Karpas-422 (cell line): Measurements from ENCODE around the gene TNFSF9. TPM values are rescaled to one million over a fixed set of nuclear protein-coding genes. Genes with fewer than 3 reads are reported as not detected.

Source experiments
- DNase-seq: peaks from one replicate; pipeline ENCODE4 v3.0.0-alpha.2; 2015
- H2AFZ ChIP-seq: fragments of 200-600 bp; sonication (generic); 2 replicates; pipeline ENCODE4 v1.6.1; 2014; ENCODE audit warnings: antibody characterized with exemption, low read length, mixed read lengths
- H3K27ac ChIP-seq: fragments of 200-600 bp; sonication (generic); 2 replicates; pipeline ENCODE4 v1.5.1; 2014; ENCODE audit warnings: mild to moderate bottlenecking, low read length, moderate library complexity
- H3K27me3 ChIP-seq: fragments of 200-600 bp; sonication (generic); 2 replicates; pipeline ENCODE4 v1.6.1; 2014; ENCODE audit warnings: low read length, mixed read lengths
- H3K36me3 ChIP-seq: fragments of 200-600 bp; sonication (generic); 2 replicates; pipeline ENCODE4 v1.6.1; 2014; ENCODE audit warnings: low read length, mixed read lengths; ENCODE audit not compliant: insufficient read depth
- H3K4me1 ChIP-seq: fragments of 200-600 bp; sonication (generic); 2 replicates; pipeline ENCODE4 v1.6.1; 2014; ENCODE audit warnings: mild to moderate bottlenecking, low read length, mixed read lengths
- H3K4me2 ChIP-seq: fragments of 200-600 bp; sonication (generic); 2 replicates; pipeline ENCODE4 v1.6.1; 2014; ENCODE audit warnings: low read length, low read depth, mild to moderate bottlenecking; ENCODE audit not compliant: poor library complexity, severe bottlenecking
- H3K4me3 ChIP-seq: fragments of 200-600 bp; sonication (generic); 2 replicates; pipeline ENCODE4 v1.5.1; 2014; ENCODE audit warnings: mild to moderate bottlenecking, antibody characterized with exemption, low read length, mixed read lengths
- H3K79me2 ChIP-seq: fragments of 200-600 bp; sonication (generic); 2 replicates; pipeline ENCODE4 v1.6.1; 2014; ENCODE audit warnings: mild to moderate bottlenecking, low read length, mixed read lengths
- H3K9ac ChIP-seq: fragments of 200-600 bp; sonication (generic); 2 replicates; pipeline ENCODE4 v1.6.0; 2014; ENCODE audit warnings: low read length
- H3K9me2 ChIP-seq: fragments of 200-600 bp; sonication (generic), shearing (Covaris generic); replicated peaks from 2 replicates; pipeline ENCODE4 v1.6.0; 2014; ENCODE audit warnings: mild to moderate bottlenecking, low read length, moderate library complexity; ENCODE audit not compliant: insufficient read depth
- H3K9me3 ChIP-seq: fragments of 300-700, 200-600 bp; sonication (generic); 2 replicates; pipeline ENCODE4 v1.6.1; 2014; ENCODE audit warnings: low read length, mixed read lengths
- H4K20me1 ChIP-seq: fragments of 200-600 bp; sonication (generic); 2 replicates; pipeline ENCODE4 v1.6.1; 2014; ENCODE audit warnings: mild to moderate bottlenecking, antibody characterized with exemption, low read length, low read depth; ENCODE audit not compliant: insufficient read depth
- total RNA-seq: library from RNA; depleted of rRNA; stranded (reverse); fragments of >200 nt; shearing (Covaris generic); gene quantifications from 2 replicates; pipeline ENCODE4 v1.2.3, GENCODE V29; 2014; ENCODE audit warnings: low replicate concordance

TNFSF9 gene
- total RNA-seq, 1 experiment from 2014 or later, result 14.5 TPM

- Histone ChIP-seq H2AFZ (peak overlapping the region; percentile 92), H3K4me2 (peak overlapping the region; percentile 83), H4K20me1 (no peaks in the 10 kb centered on the region), H3K36me3 (no peaks in the 10 kb centered on the region), H3K4me1 (peaks cover 13% of the 10 kb centered on the region), H3K79me2 (no peaks in the 10 kb centered on the region), H3K4me3 (peak overlapping the region; percentile 70), H3K9me2 (no peaks in the 10 kb centered on the region), H3K27ac (peak overlapping the region; percentile 52; the same call in 1 of the 2 replicates), H3K9ac (peak overlapping the region; percentile 76), H3K27me3 (no peaks in the 10 kb centered on the region), H3K9me3 (no peaks in the 10 kb centered on the region)
- DNase-seq, result peak; percentile 49
Measured at GRCh38 chr19:6490134-6490533, 40.7 kb upstream of the TNFSF9 start.

- no peak for DNase-seq
- Histone ChIP-seq H3K9ac (no peak overlapping the region), H3K4me1 (peaks cover 13% of the 10 kb centered on the region), H3K9me3 (no peaks in the 10 kb centered on the region), H3K9me2 (no peaks in the 10 kb centered on the region), H3K27me3 (no peaks in the 10 kb centered on the region), H4K20me1 (no peaks in the 10 kb centered on the region), H3K79me2 (no peaks in the 10 kb centered on the region), H3K4me3 (no peak overlapping the region), H3K36me3 (no peaks in the 10 kb centered on the region), H3K4me2 (no peak overlapping the region), H3K27ac (no peak overlapping the region), H2AFZ (no peak overlapping the region)
Measured at GRCh38 chr19:6491802-6492592, 38.8 kb upstream of the TNFSF9 start.

GRCh38 chr19:6494438-6495036 is 36.3 kb upstream of the TNFSF9 start:
- Histone ChIP-seq H3K9me2 (no peaks in the 10 kb centered on the region), H3K4me2 (no peak overlapping the region), H3K27me3 (no peaks in the 10 kb centered on the region), H3K27ac (no peak overlapping the region), H3K9ac (no peak overlapping the region), H3K36me3 (no peaks in the 10 kb centered on the region), H4K20me1 (no peaks in the 10 kb centered on the region), H2AFZ (no peak overlapping the region), H3K9me3 (no peaks in the 10 kb centered on the region), H3K4me3 (no peak overlapping the region), H3K4me1 (peaks cover 8% of the 10 kb centered on the region), H3K79me2 (no peaks in the 10 kb centered on the region)
- peak; percentile 23 for DNase-seq

GRCh38 chr19:6495947-6496346 is 34.9 kb upstream of the TNFSF9 start:
- no peak overlapping the region for H2AFZ ChIP-seq
- no peak overlapping the region for H3K27ac ChIP-seq
- no peaks in the 10 kb centered on the region for H3K9me2 ChIP-seq
- no peaks in the 10 kb centered on the region for H3K27me3 ChIP-seq
- no peaks in the 10 kb centered on the region for H3K36me3 ChIP-seq
- H3K9me3 ChIP-seq, result no peaks in the 10 kb centered on the region
- no peaks in the 10 kb centered on the region for H3K4me1 ChIP-seq
- DNase-seq, result peak; percentile 22
- H3K79me2 ChIP-seq, result no peaks in the 10 kb centered on the region
- H3K9ac ChIP-seq, result no peak overlapping the region
- no peaks in the 10 kb centered on the region for H4K20me1 ChIP-seq
- H3K4me2 ChIP-seq, result no peak overlapping the region
- H3K4me3 ChIP-seq, result no peak overlapping the region

GRCh38 chr19:6498294-6499036 is 32.4 kb upstream of the TNFSF9 start:
- no peak overlapping the region for H3K27ac ChIP-seq
- H3K4me1 ChIP-seq, result peaks cover 11% of the 10 kb centered on the region
- DNase-seq, result peak; percentile 43
- no peaks in the 10 kb centered on the region for H3K9me2 ChIP-seq
- no peaks in the 10 kb centered on the region for H3K36me3 ChIP-seq
- H4K20me1 ChIP-seq, result no peaks in the 10 kb centered on the region
- no peak overlapping the region for H3K4me2 ChIP-seq
- no peak overlapping the region for H3K9ac ChIP-seq
- H3K79me2 ChIP-seq, result no peaks in the 10 kb centered on the region
- no peaks in the 10 kb centered on the region for H3K9me3 ChIP-seq
- H3K27me3 ChIP-seq, result no peaks in the 10 kb centered on the region
- H2AFZ ChIP-seq, result no peak overlapping the region
- H3K4me3 ChIP-seq, result no peak overlapping the region

GRCh38 chr19:6499052-6499790 is 31.6 kb upstream of the TNFSF9 start:
- Histone ChIP-seq H4K20me1 (no peaks in the 10 kb centered on the region), H3K4me1 (peaks cover 11% of the 10 kb centered on the region), H3K9ac (no peak overlapping the region), H3K4me2 (no peak overlapping the region), H3K9me3 (no peaks in the 10 kb centered on the region), H3K4me3 (no peak overlapping the region), H2AFZ (no peak overlapping the region), H3K27ac (no peak overlapping the region), H3K79me2 (no peaks in the 10 kb centered on the region), H3K36me3 (no peaks in the 10 kb centered on the region), H3K27me3 (no peaks in the 10 kb centered on the region), H3K9me2 (no peaks in the 10 kb centered on the region)
- DNase-seq, result peak; percentile 36

- no peak overlapping the region for H3K27ac ChIP-seq
- no peaks in the 10 kb centered on the region for H3K79me2 ChIP-seq
- H3K9ac ChIP-seq, result no peak overlapping the region
- H3K4me1 ChIP-seq, result peaks cover 11% of the 10 kb centered on the region
- H3K36me3 ChIP-seq, result no peaks in the 10 kb centered on the region
- no peaks in the 10 kb centered on the region for H3K9me3 ChIP-seq
- no peaks in the 10 kb centered on the region for H3K9me2 ChIP-seq
- DNase-seq, result no peak
- no peaks in the 10 kb centered on the region for H4K20me1 ChIP-seq
- no peak overlapping the region for H2AFZ ChIP-seq
- no peak overlapping the region for H3K4me3 ChIP-seq
- no peak overlapping the region for H3K4me2 ChIP-seq
- no peaks in the 10 kb centered on the region for H3K27me3 ChIP-seq
Measured at GRCh38 chr19:6500837-6501739, 29.7 kb upstream of the TNFSF9 start.
